ENCODE data around the gene ANXA11. TPM values are rescaled to one million over a fixed set of nuclear protein-coding genes. Genes with fewer than 3 reads are reported as not detected.
"Not testable (repeated sequence)": the region's sequence is repeated elsewhere in the genome, so short reads cannot be mapped to it uniquely, and the experiment has no call there.

Gene ANXA11
- total RNA-seq, 1 donor from 2014 or later = 38.9 TPM

GRCh38 chr10:80207768-80208370, 2.5 kb upstream of the ANXA11 start:
- no peak for DNase-seq

DNA sequence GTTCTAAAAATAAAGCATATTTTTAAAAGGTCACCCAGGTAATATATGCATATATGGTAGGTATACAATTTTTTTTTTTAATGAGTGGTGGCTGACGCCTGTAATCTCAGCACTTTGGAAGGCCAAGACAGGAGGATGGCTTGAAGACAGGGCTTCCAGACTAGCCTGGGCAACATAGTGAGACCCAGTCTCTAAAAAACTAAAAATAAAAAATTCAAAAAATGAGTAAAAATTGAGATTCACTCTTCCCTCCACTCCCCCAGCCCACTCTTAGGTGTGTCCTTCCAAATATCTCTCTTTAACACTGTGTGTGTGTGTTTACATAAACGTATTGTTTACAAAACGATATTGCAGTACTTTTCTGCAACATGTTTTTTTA, 929 bp upstream of the ANXA11 start:
- DNase-seq = no peak

- peak; percentile 37 for DNase-seq
These were observed 460 bp downstream of the ANXA11 start for GRCh38 chr10:80204677-80205476.

DNA sequence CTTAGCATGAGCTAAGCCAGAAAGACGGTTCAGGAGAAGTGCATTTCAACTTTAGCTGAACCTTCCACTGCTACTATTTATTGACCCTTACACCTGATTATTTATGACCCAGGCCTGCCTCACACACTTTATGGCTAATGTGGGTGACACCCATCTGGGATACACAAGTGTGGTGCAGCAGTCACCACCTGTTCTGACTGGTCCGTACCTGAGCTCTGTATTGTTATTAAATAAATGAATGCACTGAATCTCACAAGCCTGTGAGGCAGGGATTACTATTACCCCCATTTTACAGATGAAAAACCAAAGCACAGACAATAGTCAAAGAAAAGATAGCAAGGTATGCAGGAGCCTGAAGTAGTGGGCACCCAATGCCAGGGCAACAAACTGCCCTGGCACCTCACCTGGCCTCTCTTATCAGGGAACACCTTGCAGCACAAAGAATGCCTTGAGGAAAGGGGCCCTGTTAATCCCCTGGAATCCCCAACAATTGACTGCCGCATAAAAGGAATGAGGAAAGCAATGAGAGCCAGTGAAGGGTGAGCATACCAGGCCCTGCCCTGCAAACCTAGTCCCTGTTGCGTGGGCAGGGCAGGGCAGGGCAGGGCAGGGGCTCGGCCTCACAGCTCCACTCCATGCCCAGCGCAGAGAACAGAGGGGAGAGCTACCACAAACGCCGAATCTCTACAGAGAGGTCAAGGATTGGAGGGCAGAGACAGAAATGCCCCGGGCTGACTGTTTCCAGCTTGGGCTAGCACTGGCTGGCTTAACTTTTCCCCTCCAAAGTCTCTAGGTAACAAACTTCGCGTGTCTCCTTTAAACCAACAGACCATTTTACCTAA, 1.3 kb downstream of the ANXA11 start:
- DNase-seq = peak; percentile 37

- peak; percentile 34 for DNase-seq
These were observed 2.2 kb downstream of the ANXA11 start for GRCh38 chr10:80202934-80203834.

GRCh38 chr10:80202530-80202929, 2.8 kb downstream of the ANXA11 start:
- DNase-seq = not testable (repeated sequence)

- no peak for DNase-seq
These were observed 3.7 kb downstream of the ANXA11 start for GRCh38 chr10:80201608-80202141.

- no peak for DNase-seq
These were observed 4.7 kb downstream of the ANXA11 start for GRCh38 chr10:80200687-80201086.

DNA sequence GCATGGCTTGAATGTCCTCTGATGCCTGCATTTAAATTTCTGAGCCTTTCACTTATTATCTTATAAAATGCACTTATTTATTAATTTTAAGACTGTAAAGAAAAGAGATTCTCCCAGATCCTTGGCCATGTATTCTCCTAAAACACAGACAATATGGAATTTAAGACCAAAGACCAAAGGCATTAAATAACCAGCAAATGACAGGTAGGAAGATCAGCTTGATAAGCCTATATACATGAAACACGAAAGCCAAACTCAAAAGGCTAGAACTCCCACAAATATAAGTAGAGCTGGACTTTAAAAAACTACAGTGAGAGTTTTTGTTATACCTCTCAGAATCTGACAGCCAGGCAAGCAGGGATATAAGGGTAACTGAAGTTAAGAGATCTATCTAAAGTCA, 5.1 kb downstream of the ANXA11 start:
- no peak for DNase-seq

DNA sequence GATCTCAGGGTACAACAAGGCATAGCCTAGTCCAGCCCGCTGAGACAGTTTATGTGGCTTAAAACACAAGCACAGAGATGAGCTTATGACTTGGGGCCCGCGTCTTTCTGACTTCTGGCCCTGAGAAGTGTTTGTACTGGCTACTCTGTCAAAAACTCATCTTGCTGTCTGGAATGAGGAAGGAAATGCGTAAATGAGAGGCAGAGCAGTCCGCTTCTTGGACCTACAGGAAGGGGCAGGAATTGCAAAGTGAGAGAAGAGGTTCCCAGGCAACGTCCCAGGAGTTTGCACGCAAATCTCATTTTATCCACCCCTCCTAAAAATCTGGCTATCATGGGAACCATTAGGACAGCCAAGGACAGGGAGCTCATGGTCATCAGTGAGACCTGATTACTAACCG, 5.5 kb downstream of the ANXA11 start:
- peak; percentile 6 for DNase-seq

DNA sequence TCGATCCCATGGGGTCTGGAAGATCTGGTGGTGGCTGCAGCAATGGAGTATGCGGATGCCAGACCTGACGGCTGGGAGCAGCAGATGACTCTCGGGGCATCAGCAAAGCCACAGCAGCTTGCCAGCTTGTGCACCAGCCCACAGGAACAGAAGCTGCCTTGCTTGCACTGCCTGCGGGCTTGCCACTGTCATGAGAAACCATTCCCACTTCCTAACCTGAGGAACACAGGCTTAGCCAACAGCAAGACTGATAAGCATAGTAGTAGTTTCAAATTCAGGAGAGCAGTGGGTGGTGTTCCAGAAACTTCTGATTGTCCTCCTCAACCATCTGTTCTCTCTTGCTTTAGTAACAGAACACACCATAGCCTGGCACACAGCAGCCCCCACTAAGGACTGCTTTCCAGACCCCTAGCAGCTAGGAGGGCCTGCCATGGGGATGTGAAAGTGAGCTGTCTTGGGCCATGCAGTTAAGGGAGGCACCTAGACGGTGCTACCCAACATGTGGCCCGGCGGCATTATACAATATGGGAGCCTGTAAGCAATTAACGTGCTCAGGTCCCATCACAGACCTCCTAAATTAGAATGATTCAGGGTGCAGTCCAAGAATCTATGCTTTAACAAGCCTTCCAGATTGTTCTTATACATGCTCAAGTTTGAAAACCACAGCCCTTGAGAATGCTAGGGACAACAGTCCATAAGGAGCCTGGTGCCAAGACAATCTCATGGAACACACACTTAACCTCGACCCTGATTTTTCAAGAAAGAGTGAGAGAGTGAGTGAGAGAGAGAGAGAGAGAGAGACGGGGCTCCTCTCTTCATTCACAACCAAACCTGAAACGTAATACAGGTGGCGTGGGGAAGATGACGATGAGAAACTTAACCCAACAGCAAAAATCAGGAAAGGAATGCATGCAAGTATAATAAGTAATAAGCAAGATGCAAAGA, 7.1 kb downstream of the ANXA11 start:
- no peak for DNase-seq

GRCh38 chr10:80196950-80197315, 8.4 kb downstream of the ANXA11 start:
- no peak for DNase-seq

DNA sequence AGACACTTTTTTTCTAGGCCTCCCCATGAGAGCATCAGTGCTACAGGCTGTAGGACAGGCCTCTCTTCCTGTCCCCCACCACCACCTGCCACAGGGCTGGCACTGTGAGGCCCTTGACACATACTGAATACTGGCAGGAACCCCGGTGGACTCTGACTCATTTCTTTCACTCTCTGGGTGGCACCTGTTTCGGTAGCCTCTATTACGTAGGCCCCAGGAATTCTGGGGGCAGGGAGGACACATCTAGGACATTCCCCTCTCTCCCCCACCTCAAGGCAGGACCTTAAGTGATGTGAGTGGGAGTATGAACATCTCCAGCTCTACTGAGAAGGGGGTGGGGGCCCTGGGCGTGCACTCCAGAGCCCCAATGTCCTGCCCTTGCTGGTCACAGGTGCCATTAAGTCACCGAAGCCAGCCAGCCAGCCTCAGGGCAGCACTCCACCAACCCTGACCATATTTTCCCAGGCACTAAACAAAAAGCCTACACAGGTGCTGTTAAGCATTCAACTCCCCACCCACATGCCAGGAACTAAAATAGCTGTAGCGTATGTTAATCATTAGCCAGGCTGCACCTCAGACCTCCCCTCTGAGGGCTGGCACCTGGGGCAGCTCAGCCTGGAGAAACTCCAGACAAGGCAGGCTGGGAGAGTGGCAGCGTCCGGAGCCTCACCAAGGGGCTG, 8.9 kb downstream of the ANXA11 start:
- DNase-seq = no peak

GRCh38 chr10:80195046-80195574, 10.2 kb downstream of the ANXA11 start:
- no peak for DNase-seq

- no peak for DNase-seq
These were observed 10.8 kb downstream of the ANXA11 start for GRCh38 chr10:80194373-80195045.

DNA sequence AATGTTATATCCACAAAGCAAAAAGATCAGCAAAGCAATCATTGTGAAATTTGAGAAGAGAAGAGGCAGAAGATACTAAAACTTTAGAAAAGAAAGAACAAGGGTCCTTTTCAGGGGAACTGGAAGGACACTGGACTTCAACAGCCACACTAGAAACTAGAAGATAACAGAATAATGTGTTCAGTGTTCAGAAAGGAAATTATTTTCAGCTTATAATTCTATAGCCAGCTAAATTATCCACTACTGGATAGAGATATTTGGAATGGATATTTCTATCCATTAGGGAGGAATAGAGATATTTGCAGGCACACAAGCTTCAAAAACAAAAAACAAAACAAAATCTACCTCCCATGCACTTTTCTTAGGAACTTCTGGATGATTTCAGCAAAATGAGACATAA, 12.8 kb downstream of the ANXA11 start:
- DNase-seq = no peak

DNA sequence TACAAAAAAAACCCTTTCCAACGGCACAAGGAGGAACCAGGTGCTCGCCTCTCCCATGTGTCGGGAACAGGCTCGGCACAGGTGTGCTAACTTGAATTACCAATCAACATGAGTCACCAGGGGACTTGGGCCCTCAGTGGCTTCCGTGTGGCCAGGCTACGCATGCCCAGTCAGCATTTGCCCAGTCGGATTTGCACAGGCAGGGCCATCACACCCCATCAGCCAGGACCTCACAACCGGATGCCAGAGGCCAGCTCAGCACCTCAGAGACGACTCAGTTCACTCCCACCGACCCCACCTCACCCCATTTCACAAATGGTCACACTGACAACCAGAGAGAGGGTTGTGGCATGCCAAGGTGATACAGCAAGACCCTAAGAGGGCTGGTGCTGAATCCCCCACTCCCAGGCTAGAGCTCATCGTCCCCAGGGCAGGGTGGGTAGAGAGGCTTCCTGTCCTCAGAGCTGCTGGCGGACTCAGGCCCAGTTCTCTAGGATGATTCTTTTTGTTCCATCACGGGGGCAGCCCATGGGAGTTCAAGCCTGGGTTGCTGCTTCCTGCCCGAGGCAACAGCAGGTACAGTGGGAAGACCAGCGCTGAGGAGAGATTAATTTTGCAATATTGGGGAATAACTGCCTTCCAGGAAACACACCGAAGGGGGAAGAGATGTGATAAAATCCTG, 13.6 kb downstream of the ANXA11 start:
- DNase-seq = no peak

- DNase-seq = no peak
These were observed 16.6 kb downstream of the ANXA11 start for GRCh38 chr10:80188713-80189112.
